ENCODE measurements around the gene KCNQ5.

The KCNQ5 gene

GRCh38 chr6:72624557-72625160, 2.8 kb downstream of the KCNQ5 start:
- peak; percentile 62 for TF ChIP-seq CTCF (IDR thresholded peaks at IDR 0.05; ENCODE audit: low read depth, low read length)
- no peak for DNase-seq (ENCODE audit: extremely low read depth, low read depth)

GRCh38 chr6:72626126-72626525, 4.3 kb downstream of the KCNQ5 start:
- DNase-seq (ENCODE audit: extremely low read depth, low read depth): no peak
- TF ChIP-seq CTCF (IDR thresholded peaks at IDR 0.05; ENCODE audit: low read depth, low read length): no peak

GRCh38 chr6:72627539-72627938, 5.7 kb downstream of the KCNQ5 start:
- DNase-seq (ENCODE audit: extremely low read depth, low read depth): no peak
- TF ChIP-seq CTCF (IDR thresholded peaks at IDR 0.05; ENCODE audit: low read depth, low read length): no peak

GRCh38 chr6:72631480-72631879, 9.6 kb downstream of the KCNQ5 start:
- TF ChIP-seq CTCF (IDR thresholded peaks at IDR 0.05; ENCODE audit: low read depth, low read length): no peak
- no peak for DNase-seq (ENCODE audit: extremely low read depth, low read depth)

GRCh38 chr6:72635636-72636035, 13.8 kb downstream of the KCNQ5 start:
- DNase-seq (ENCODE audit: extremely low read depth, low read depth): no peak
- TF ChIP-seq CTCF (IDR thresholded peaks at IDR 0.05; ENCODE audit: low read depth, low read length): no peak

GRCh38 chr6:72636215-72636614, 14.4 kb downstream of the KCNQ5 start:
- TF ChIP-seq CTCF (IDR thresholded peaks at IDR 0.05; ENCODE audit: low read depth, low read length): no peak
- DNase-seq (ENCODE audit: extremely low read depth, low read depth): no peak

GRCh38 chr6:72636786-72637185, 14.9 kb downstream of the KCNQ5 start:
- TF ChIP-seq CTCF (IDR thresholded peaks at IDR 0.05; ENCODE audit: low read depth, low read length): no peak
- no peak for DNase-seq (ENCODE audit: extremely low read depth, low read depth)

All from AG09319 (cell line).